A549 (cell line): Measurements from ENCODE around the gene TMEM238. TPM values are rescaled to one million over a fixed set of nuclear protein-coding genes. Genes with fewer than 3 reads are reported as not detected.

Experiments used
- ATAC-seq, 2 experiments: fragments of 200-7000 bp in 1 of 2; fragments of >200 bp in 1 of 2; cut with Nextera tagmentation in 1 of 2; cut with Tn5 transposase in 1 of 2; 3 replicates each; pipeline versions ENCODE4 v1.8.0 to v1.9.1; 2018 to 2020; ENCODE audit warnings: mild to moderate bottlenecking in 1 of 2, moderate library complexity in 1 of 2
- CTCF ChIA-PET: fragments of 300-600 bp; sonication (Branson Sonifier 250); formaldehyde crosslinking; extraction: SDS; loops from one replicate; lab custom pipeline; 2021; ENCODE audit warnings: antibody characterized with exemption, inconsistent platforms; lab: Yijun Ruan, JAX
- POLR2A ChIA-PET: fragments of 350-600 bp; formaldehyde crosslinking; extraction: SDS; loops from one replicate; lab custom pipeline; 2021; ENCODE audit warnings: antibody characterized with exemption, inconsistent platforms; lab: Yijun Ruan, JAX
- DNase-seq, 2 experiments: peaks; one replicate each; pipeline versions ENCODE4 v3.0.0 to v3.0.0-alpha.2; 2011 to 2016; ENCODE audit warnings: low read depth in 1 of 2, low spot score in 1 of 2
- FAIRE-seq: peaks from 2 replicates; lab custom pipeline; 2011; peaks lifted over from hg19 to GRCh38; lab: Jason Lieb, UNC
- H3K27ac ChIP-seq, 2 experiments: fragments of >200 bp; sonication (Bioruptor Twin); formaldehyde crosslinking; 3 replicates each; pipeline ENCODE4 v1.5.1; 2016 to 2017
- H3K4me1 ChIP-seq: fragments of >200 bp; sonication (Bioruptor Twin); formaldehyde crosslinking; 3 replicates; pipeline ENCODE4 v1.6.1; 2016
- H3K4me2 ChIP-seq: fragments of >200 bp; sonication (Bioruptor Twin); formaldehyde crosslinking; 3 replicates; pipeline ENCODE4 v1.6.1; 2016
- H3K4me3 ChIP-seq: fragments of >200 bp; sonication (Bioruptor Twin); formaldehyde crosslinking; 3 replicates; pipeline ENCODE4 v1.5.1; 2016
- H3K9me3 ChIP-seq: fragments of >200 bp; sonication (Bioruptor Twin); formaldehyde crosslinking; 3 replicates; pipeline ENCODE4 v1.6.1; 2016
- CEBPB ChIP-seq, 2 experiments: fragments of >200 bp in 1 of 2; sonication (Bioruptor Twin) in 1 of 2; formaldehyde crosslinking in 1 of 2; IDR thresholded peaks; 2 replicates each; pipeline ENCODE4 v1.6.1; 2012 to 2016
- CHD2 ChIP-seq: fragments of 150-350 bp; IDR thresholded peaks from 2 replicates; pipeline ENCODE4 v1.6.1; 2014; ENCODE audit warnings: low read length; ENCODE audit not compliant: partially characterized antibody
- CHD4 ChIP-seq: fragments of 200-600 bp; sonication (generic); IDR thresholded peaks from 2 replicates; pipeline ENCODE4 v1.6.1; 2016; ENCODE audit warnings: antibody characterized with exemption, mild to moderate bottlenecking, borderline replicate concordance
- FOSL2 ChIP-seq, 2 experiments: fragments of 450-650 bp in 1 of 2; fragments of >200 bp in 1 of 2; sonication (Bioruptor Twin) in 1 of 2; formaldehyde crosslinking; IDR thresholded peaks; 2 replicates each; pipeline versions ENCODE4 v1.5.0 to v1.6.1; 2016 to 2020; ENCODE audit warnings: mild to moderate bottlenecking in 1 of 2, moderate library complexity in 1 of 2
- GATA3 ChIP-seq: IDR thresholded peaks from 2 replicates; pipeline ENCODE4 v1.6.1; 2012; ENCODE audit warnings: borderline replicate concordance
- HOXA7 ChIP-seq: fragments of 250-450 bp; sonication (Bioruptor Pico); IDR thresholded peaks from 2 replicates; pipeline ENCODE4 v1.5.0; 2020; ENCODE audit warnings: mild to moderate bottlenecking, moderate library complexity
- HOXB13 ChIP-seq: fragments of 250-450 bp; sonication (Bioruptor Pico); IDR thresholded peaks from 2 replicates; pipeline ENCODE4 v1.5.0; 2020; ENCODE audit warnings: low read depth, mild to moderate bottlenecking, moderate library complexity
- JUNB ChIP-seq: fragments of >200 bp; sonication (Bioruptor Twin); formaldehyde crosslinking; IDR thresholded peaks from 2 replicates; pipeline ENCODE4 v1.6.1; 2016
- KDM1A ChIP-seq: fragments of 200-600 bp; sonication (generic); IDR thresholded peaks from 2 replicates; pipeline ENCODE4 v1.6.1; 2016; ENCODE audit warnings: low read depth, mild to moderate bottlenecking
- MAFK ChIP-seq: fragments of 450-650 bp; IDR thresholded peaks from 2 replicates; pipeline ENCODE4 v1.6.1; 2014; ENCODE audit not compliant: partially characterized antibody
- MYC ChIP-seq: IDR thresholded peaks from 2 replicates; pipeline ENCODE4 v1.6.1; 2012; ENCODE audit warnings: mild to moderate bottlenecking, inconsistent platforms, low read length, improper control_type of control experiment, borderline replicate concordance
- NPAS2 ChIP-seq: fragments of 250-450 bp; sonication (Bioruptor Pico); IDR thresholded peaks from 2 replicates; pipeline ENCODE4 v1.8.0; 2022; ENCODE audit warnings: mild to moderate bottlenecking, moderate library complexity, borderline replicate concordance
- NR3C1 ChIP-seq: fragments of >200 bp; sonication (Bioruptor Twin); formaldehyde crosslinking; IDR thresholded peaks from 3 replicates; pipeline ENCODE4 v1.6.1; 2017
- POLR2AphosphoS2 ChIP-seq: conservative IDR thresholded peaks from 2 replicates; pipeline ENCODE4 v1.6.1; 2012; ENCODE audit warnings: low read length, improper control_type of control experiment, inconsistent platforms
- RAD21 ChIP-seq, 2 experiments: fragments of >200 bp in 1 of 2; sonication (Bioruptor Twin) in 1 of 2; formaldehyde crosslinking in 1 of 2; IDR thresholded peaks in 1 of 2; conservative IDR thresholded peaks in 1 of 2; 2 replicates in 1 of 2; 3 replicates in 1 of 2; pipeline ENCODE4 v1.6.1; 2012 to 2018; ENCODE audit warnings: inconsistent platforms in 1 of 2
- RARB ChIP-seq: fragments of 250-450 bp; sonication (Bioruptor Pico); IDR thresholded peaks from 2 replicates; pipeline ENCODE4 v1.8.0; 2021; ENCODE audit warnings: mild to moderate bottlenecking, moderate library complexity
- RFX5 ChIP-seq: fragments of 450-650 bp; IDR thresholded peaks from 2 replicates; pipeline ENCODE4 v1.7.1; 2014; ENCODE audit warnings: antibody characterized with exemption, mild to moderate bottlenecking, moderate library complexity
- TFCP2L1 ChIP-seq: fragments of 250-450 bp; sonication (Bioruptor Pico); IDR thresholded peaks from 2 replicates; pipeline ENCODE4 v1.5.0; 2021; ENCODE audit warnings: mild to moderate bottlenecking
- ZFP36 ChIP-seq: fragments of 450-650 bp; IDR thresholded peaks from 2 replicates; pipeline ENCODE4 v1.6.1; 2014; ENCODE audit warnings: borderline replicate concordance; ENCODE audit not compliant: partially characterized antibody
- WGBS: methylation state at CpG from one replicate; pipeline ENCODE4 v1.1.6; 2017; ENCODE audit errors: missing lambda C conversion rate; 5-methylcytosine and 5-hydroxymethylcytosine counted together
- polyA plus RNA-seq, 4 experiments: library from polyadenylated mRNA; depleted of rRNA in 3 of 4; stranded (reverse); fragments of >200 nt; fragmentation: RNase III in 1 of 4; extraction: RNeasy Plus Mini Kit Qiagen cat#74134 plus additional on column Dnase treatment in 1 of 4; gene quantifications; 2 replicates in 3 of 4; 3 replicates in 1 of 4; pipeline ENCODE4 v1.2.3, GENCODE V29; 2011 to 2017
- TF ChIP-seq, protein P1 (sequence below): IDR thresholded peaks from 2 replicates; pipeline ENCODE4 v1.6.1; 2012
- TF ChIP-seq, protein P2 (sequence below): fragments of >200 bp; sonication (Bioruptor Twin); formaldehyde crosslinking; IDR thresholded peaks from 3 replicates; pipeline ENCODE4 v1.6.1; 2016
- TF ChIP-seq, protein P3 (sequence below): IDR thresholded peaks from 2 replicates; pipeline ENCODE4 v1.6.1; 2012

The TMEM238 gene
- polyA plus RNA-seq, 2 of the 4 experiments (the other 2 are of a cell fraction): 0.70 to 2.5 TPM

DNA sequence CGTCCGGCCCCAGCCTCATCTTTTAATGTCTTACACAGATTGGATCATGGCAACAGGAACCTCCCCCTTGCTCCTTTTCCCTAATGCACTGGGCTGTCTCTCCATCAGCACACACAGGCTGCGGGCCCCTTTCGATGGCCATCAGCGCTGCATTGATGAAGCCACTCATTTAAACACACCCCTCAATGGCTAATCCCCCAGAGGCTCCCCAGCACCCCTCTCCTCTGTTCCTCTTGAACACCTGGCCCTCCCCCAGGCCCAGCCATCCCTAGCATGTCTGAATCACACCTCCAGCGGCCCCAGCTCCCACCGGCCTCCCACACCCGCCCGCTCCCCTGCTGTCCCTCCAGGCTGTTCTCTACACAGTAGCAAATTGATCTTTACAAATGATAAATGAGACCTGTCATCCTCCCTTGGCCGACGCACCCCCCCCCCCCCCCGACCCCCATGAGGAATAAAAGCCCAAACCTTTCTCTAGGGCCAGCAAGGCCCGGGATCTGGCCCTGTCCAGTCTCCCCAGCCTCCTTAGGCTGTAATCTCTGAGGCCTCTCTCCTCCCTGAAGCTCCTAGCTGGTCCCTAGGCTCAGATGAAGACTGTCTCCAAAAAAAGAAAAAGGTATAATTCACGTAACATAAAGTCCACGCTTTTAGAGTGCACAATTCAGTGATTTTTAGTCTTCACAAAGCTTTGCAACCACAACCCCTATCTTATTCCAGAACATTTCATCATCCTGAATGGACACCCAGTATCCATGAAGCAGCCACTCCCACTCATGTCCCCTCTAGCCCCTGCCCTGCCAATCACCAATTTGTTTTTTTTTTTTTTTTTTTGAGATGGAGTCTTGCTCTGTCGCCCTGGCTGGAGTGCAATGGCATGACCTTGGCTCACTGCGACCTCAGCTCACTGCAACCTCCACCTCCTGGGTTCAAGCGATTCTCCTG is 9.0 kb upstream of the TMEM238 start:
- ATAC-seq (peak; percentile 22 to 26; a peak in 4 of 6 replicates), FAIRE-seq (no peak)
- H3K4me3 ChIP-seq: no peak overlapping the region
- 85% methylated on average over 17 of the region's 18 CpGs for WGBS
- H3K27ac ChIP-seq: peak overlapping the region in 1 of 2 experiments; percentile 52; a peak in 3 of 6 replicates
- TF ChIP-seq MYC (no peak), CHD4 (no peak), MAFK (no peak)
- TF ChIP-seq, all 56 proteins: peak for 0
- CTCF ChIA-PET: interaction anchor here (0.6 to 7.0 kb wide), 14 partner anchors 9 to 252 kb away, joined by 3 to 38 read pairs (median 5); partner anchors contain the start of gene TMEM238
- Histone ChIP-seq H3K4me2 (no peak overlapping the region), H3K4me1 (peaks cover 54% of the 10 kb centered on the region), H3K9me3 (no peaks in the 10 kb centered on the region)
- DNase-seq: no peak
- POLR2A ChIA-PET: interaction anchor here (0.7 to 3.4 kb wide), 5 partner anchors 9 to 206 kb away, joined by 3 to 26 read pairs (median 6); partner anchors contain the start of genes FIZ1, ISOC2 and UBE2S

DNA sequence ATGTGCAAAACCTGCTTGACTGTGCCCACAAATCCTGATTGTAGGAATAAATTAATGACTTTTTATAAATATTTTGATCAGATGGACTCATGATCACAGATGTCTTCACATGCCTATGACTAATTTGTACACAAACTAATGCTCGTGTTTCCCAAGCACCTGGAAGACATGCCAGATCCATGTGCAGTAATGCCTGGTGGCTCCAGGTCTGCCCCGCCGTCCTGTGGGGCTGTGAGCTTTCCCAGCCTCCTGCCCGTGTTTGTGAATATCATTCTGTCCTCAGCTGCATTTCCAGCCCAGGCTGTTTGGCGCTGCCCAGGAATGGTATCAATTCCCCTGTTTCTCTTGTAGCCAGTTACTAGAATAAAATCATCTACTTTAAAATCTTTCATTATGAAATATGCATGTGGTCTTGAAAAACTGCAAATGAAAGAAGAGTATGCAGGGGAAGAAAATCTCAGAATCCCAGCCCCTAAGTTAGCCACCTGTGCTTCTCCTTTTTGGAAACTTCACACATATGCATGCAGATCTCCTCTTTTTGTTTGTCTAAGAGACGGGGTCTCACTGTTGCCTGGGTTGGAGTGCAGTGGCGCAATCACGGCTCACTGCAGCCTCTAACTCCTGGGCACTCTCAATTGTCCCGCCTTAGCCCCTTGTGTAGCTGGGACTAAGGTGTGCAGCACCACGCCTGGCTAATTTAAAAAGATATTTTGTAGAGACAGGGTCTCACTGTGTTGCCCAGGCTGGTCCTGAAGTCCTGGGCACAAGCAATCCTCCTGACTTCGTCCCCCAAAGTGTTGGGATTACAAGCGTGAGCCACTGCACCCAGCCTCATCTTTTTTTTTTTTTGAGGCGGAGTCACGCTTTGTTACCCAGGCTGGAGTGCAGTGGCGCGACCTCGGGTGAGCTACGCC is 7.9 kb upstream of the TMEM238 start:
- WGBS: 80% methylated on average over 18 of the region's 18 CpGs
- POLR2A ChIA-PET: interaction anchor here (1.2 to 6.5 kb wide), 3 partner anchors 15 to 275 kb away, joined by 4 to 55 read pairs (median 26); partner anchors contain the start of genes PPP1R12C and UBE2S
- no peak overlapping the region for H3K4me3 ChIP-seq
- FAIRE-seq (no peak), ATAC-seq (peak; percentile 6 to 27; a peak in 3 of 6 replicates), DNase-seq (no peak)
- H3K4me2 ChIP-seq: 0 out of 3 replicates have a peak overlapping the region, but pooled peaks have one; percentile 4
- H3K4me1 ChIP-seq: peaks cover 61% of the 10 kb centered on the region
- TF ChIP-seq, protein P1, sequence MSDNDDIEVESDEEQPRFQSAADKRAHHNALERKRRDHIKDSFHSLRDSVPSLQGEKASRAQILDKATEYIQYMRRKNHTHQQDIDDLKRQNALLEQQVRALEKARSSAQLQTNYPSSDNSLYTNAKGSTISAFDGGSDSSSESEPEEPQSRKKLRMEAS: peak; percentile 17; the same call in 1 of the 2 replicates
- TF ChIP-seq GATA3 (no peak), FOSL2 (IDR thresholded peaks at IDR 0.05) (no peak), FOSL2 (CRISPR knock-in tag; IDR thresholded peaks at IDR 0.05) (peak; percentile 28), POLR2AphosphoS2 (0 out of 2 replicates have a peak, but pooled peaks have one; percentile 3), NPAS2 (CRISPR knock-in tag) (no peak), CEBPB (IDR thresholded peaks at IDR 0.05) (peak in 1 of 2 experiments; percentile 74; a peak in 2 of 4 replicates)
- TF ChIP-seq, protein P2, sequence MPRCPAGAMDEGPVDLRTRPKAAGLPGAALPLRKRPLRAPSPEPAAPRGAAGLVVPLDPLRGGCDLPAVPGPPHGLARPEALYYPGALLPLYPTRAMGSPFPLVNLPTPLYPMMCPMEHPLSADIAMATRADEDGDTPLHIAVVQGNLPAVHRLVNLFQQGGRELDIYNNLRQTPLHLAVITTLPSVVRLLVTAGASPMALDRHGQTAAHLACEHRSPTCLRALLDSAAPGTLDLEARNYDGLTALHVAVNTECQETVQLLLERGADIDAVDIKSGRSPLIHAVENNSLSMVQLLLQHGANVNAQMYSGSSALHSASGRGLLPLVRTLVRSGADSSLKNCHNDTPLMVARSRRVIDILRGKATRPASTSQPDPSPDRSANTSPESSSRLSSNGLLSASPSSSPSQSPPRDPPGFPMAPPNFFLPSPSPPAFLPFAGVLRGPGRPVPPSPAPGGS: 0 out of 3 replicates have a peak, but pooled peaks have one; percentile 28
- TF ChIP-seq, protein P3, sequence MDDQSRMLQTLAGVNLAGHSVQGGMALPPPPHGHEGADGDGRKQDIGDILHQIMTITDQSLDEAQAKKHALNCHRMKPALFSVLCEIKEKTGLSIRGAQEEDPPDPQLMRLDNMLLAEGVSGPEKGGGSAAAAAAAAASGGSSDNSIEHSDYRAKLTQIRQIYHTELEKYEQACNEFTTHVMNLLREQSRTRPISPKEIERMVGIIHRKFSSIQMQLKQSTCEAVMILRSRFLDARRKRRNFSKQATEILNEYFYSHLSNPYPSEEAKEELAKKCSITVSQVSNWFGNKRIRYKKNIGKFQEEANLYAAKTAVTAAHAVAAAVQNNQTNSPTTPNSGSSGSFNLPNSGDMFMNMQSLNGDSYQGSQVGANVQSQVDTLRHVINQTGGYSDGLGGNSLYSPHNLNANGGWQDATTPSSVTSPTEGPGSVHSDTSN: 0 out of 2 replicates have a peak, but pooled peaks have one; percentile 55
- CTCF ChIA-PET: interaction anchor here (1.0 to 7.0 kb wide), 6 partner anchors 9 to 104 kb away, joined by 3 to 38 read pairs (median 4); no protein-coding TSS in a partner anchor
- no peaks in the 10 kb centered on the region for H3K9me3 ChIP-seq
- peak overlapping the region in 1 of 2 experiments; percentile 19; a peak in 3 of 6 replicates for H3K27ac ChIP-seq

DNA sequence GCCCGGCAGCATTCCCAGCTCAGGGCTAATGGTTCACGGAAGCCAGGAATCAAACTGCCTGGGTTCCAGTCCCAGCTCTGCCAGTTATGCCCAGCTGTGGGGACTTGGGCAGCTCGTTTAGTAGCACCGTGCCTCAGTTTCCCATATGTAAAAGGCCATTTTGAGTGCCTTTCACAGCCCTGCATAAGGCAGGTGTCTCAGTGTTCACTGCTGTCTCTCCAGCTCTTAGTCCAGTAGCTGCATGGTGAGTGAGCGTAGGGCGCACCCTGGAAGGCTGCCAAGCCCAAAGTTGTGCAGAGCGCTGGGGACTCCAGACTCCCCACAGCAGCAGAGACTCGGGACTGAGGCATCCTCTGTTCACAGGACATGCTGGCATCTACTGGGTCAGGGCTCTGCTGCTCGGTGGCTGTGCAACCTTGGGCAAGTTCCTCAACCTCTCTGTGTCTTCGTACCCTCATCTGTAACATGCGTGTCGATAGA is 7.1 kb upstream of the TMEM238 start:
- CTCF ChIA-PET: interaction anchor here (0.8 to 7.0 kb wide), 10 partner anchors 8 to 257 kb away, joined by 3 to 38 read pairs (median 6); partner anchors contain the start of gene CCDC106
- FAIRE-seq: no peak
- POLR2A ChIA-PET: interaction anchor here (1.2 to 6.5 kb wide), 2 partner anchors 16 to 274 kb away, joined by 4 to 55 read pairs; partner anchors contain the start of genes PPP1R12C and UBE2S

More for the DNA sequence above, 7.1 kb upstream of the TMEM238 start:
- Histone ChIP-seq H3K27ac (peak overlapping the region in 1 of 2 experiments; percentile 99; a peak in 2 of 6 replicates), H3K4me3 (no peak overlapping the region), H3K4me1 (peaks cover 61% of the 10 kb centered on the region), H3K9me3 (no peaks in the 10 kb centered on the region), H3K4me2 (peak overlapping the region; percentile 90; the same call in 2 of the 3 replicates)
- WGBS: 85% methylated on average over 12 of the region's 12 CpGs
- no peak for DNase-seq
- ATAC-seq: peak; percentile 4 to 6; a peak in 4 of 6 replicates
- TF ChIP-seq CHD2 (no peak), CHD4 (0 out of 2 replicates have a peak, but pooled peaks have one; percentile 52), ZFP36 (peak; percentile 88), KDM1A (peak; percentile 91), HOXB13 (peak; percentile 49; the same call in 1 of the 2 replicates), NR3C1 (no peak), TFCP2L1 (CRISPR knock-in tag) (peak; percentile 58; the same call in 1 of the 2 replicates), RARB (CRISPR knock-in tag) (peak; percentile 52; the same call in 1 of the 2 replicates), GATA3 (no peak), HOXA7 (CRISPR knock-in tag) (0 out of 2 replicates have a peak, but pooled peaks have one; percentile 34), RAD21 (conservative IDR thresholded peaks at IDR 0.05 in 1 of 2, IDR thresholded peaks at IDR 0.05 in 1 of 2) (no peak), CEBPB (IDR thresholded peaks at IDR 0.05) (no peak), RFX5 (no peak), JUNB (no peak)
- TF ChIP-seq, protein P3: peak; percentile 72; the same call in 1 of the 2 replicates
